Neuron (in vitro differentiated cells): ENCODE results near the gene CLDN18.

Source experiments
- H2AFZ ChIP-seq: one replicate; pipeline ENCODE4 v1.6.1; 2013; ENCODE audit warnings: low read depth, mild to moderate bottlenecking, inconsistent platforms, low read length, moderate library complexity
- H3K27me3 ChIP-seq: one replicate; pipeline ENCODE4 v1.6.1; 2013; ENCODE audit warnings: low read length; ENCODE audit not compliant: insufficient read depth
- H3K36me3 ChIP-seq: one replicate; pipeline ENCODE4 v1.6.1; 2013; ENCODE audit warnings: low read length; ENCODE audit not compliant: insufficient read depth
- H3K4me1 ChIP-seq: one replicate; pipeline ENCODE4 v1.6.1; 2013; ENCODE audit warnings: low read length; ENCODE audit not compliant: insufficient read depth
- H3K4me3 ChIP-seq: 2 replicates; pipeline ENCODE4 v1.5.1; 2013; ENCODE audit warnings: mild to moderate bottlenecking, low read length, moderate library complexity
- H3K9me3 ChIP-seq: one replicate; pipeline ENCODE4 v1.6.1; 2013; ENCODE audit warnings: low read length

CLDN18 gene

DNA sequence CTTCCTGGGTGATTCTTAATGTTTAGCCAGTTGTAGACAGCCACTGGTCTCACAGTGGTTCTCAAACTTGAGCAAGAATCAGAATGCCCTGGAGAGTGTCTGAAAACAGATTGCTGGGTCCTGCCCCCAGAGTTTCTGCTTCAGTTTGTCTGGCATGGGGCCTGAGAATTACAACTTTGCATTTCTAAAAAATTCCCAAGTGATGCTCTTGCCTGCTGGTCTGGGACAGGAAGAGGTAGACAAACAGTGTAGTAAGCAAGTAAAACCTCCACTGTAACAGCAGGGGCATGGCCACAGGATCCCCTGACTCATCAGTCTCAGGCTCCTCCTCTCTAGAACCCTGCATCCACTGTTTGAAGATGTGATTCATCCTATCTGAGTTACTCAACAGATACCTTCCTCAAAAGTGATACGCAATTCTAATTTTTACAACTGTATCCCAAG lies 69.0 kb downstream of the CLDN18 start:
- H3K4me3 ChIP-seq = no peak overlapping the region
- peaks cover 3% of the 10 kb centered on the region for H3K9me3 ChIP-seq
- H3K27me3 ChIP-seq = no peaks in the 10 kb centered on the region
- H3K36me3 ChIP-seq = peaks cover 52% of the 10 kb centered on the region
- no peaks in the 10 kb centered on the region for H3K4me1 ChIP-seq
- no peak overlapping the region for H2AFZ ChIP-seq

DNA sequence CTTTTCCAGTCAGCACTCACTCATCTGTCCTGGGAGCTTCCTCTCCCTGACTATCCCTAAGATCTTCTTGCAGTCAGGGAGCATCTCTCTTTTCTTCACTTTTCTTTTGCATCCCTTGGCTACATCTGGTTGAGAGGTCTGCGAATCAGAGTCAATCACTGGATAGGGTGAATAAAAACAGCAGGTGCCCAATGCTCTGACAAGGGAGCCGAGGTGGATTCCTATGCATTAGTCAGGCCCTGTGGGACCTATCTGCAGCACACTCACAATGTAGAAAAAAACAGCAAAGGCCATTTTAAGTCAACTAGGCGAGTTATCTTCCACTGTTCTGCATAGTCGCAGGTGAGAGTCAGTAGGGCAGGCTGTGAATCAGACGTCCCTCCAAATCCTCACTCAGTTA lies 69.9 kb downstream of the CLDN18 start:
- Histone ChIP-seq H3K27me3 (no peaks in the 10 kb centered on the region), H3K36me3 (peaks cover 59% of the 10 kb centered on the region), H3K9me3 (peaks cover 3% of the 10 kb centered on the region), H3K4me1 (no peaks in the 10 kb centered on the region), H2AFZ (no peak overlapping the region), H3K4me3 (no peak overlapping the region)

DNA sequence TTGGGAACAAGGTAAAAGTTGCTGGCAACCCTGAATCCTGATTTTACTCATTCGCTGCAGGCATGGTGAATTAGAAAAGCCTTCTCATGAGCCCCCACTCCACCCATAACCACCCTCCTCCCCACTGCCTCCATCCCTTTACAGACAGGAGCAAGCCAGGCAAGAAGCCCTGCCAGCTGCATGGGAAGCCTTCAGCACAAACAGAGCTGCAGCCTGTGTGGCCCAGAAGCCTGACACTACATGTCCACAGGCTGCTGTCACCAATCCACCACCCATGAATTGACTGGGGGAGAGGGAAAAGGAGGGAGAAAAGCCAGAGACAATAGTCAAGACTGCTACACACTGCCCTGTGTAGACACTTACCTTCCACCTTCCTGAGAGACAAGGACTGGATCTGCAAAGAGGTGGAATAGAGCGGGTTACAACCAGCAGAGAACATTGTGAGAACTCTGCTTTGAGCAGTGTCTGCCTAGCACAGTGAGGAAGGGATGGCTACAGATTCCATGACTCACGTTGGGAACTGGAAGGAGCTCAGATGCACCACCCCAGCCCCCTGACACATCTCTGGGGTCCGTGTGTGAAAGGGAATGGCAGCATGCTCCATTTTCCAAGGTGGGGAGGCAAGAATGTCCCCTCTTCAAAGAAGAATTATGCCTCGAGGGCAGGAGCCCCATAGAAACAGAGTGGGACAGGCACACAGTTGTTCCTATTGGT lies 71.6 kb downstream of the CLDN18 start:
- Histone ChIP-seq H3K4me3 (no peak overlapping the region), H3K36me3 (peaks cover 64% of the 10 kb centered on the region), H3K27me3 (no peaks in the 10 kb centered on the region), H2AFZ (no peak overlapping the region), H3K9me3 (peaks cover 4% of the 10 kb centered on the region), H3K4me1 (no peaks in the 10 kb centered on the region)

DNA sequence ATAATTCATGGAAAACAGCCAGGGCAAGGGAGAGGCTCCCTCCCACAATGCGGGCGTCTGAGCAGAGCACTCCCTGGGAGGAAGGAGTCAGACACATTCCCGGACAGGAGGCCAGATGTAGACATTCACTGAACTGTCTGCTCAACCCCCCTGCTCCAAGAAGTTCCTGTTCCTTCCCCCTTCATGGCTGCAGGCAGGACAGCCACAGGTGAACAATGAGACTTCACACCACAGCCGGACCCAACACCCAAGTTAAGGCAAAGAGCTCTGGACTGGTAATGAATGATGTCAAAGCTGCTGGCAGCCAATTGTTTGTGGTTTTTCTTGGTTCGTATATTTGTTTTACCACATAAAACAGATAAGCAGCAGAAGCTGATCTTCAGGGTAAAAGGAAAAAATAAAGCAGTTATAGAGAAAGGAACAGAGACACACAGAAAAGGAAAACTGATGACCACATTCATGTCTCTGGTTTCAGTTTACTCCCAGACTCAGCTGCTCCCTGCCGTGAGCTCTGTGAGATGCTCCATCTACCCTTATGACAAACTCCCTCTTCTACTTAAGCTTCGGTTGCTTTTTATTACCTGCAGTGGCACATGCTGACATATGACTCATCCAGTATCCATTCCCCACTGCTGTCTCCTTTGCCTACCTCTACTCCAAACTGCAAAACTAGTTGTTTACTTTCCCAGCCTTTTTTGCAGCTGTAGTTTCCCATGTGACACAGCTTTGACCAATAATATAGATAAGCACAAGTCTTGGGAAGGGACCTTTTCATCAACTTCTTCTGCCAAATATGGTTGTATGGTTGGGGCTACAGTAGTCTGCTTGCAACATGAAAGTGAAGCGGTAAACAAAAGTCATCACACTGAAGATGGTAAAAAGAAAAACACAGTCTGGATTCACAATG lies 72.4 kb downstream of the CLDN18 start:
- no peak overlapping the region for H3K4me3 ChIP-seq
- H3K27me3 ChIP-seq = no peaks in the 10 kb centered on the region
- H2AFZ ChIP-seq = no peak overlapping the region
- H3K9me3 ChIP-seq = peaks cover 7% of the 10 kb centered on the region
- peaks cover 67% of the 10 kb centered on the region for H3K36me3 ChIP-seq
- H3K4me1 ChIP-seq = no peaks in the 10 kb centered on the region

DNA sequence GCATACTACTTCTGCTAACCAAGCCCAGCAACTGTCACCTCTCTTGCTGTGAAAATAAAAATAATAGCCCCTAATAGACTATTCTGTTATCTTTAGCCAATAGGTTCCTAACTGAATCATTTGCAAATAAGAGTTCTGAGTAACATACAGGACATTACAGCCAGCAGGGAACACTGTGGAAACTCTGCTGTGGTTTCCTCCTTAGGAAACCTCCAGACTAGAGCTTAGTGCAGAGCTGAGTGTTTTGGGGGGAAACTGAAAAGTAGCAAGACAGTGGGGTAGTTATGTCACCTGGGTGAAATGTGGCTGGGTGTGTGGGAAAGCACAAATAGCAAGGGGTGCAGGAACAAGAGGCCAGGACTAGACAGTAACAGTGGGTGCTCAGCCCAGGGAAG lies 73.0 kb downstream of the CLDN18 start:
- Histone ChIP-seq H3K36me3 (peaks cover 69% of the 10 kb centered on the region), H3K4me3 (no peak overlapping the region), H2AFZ (no peak overlapping the region)

More for the DNA sequence above, 73.0 kb downstream of the CLDN18 start:
- Histone ChIP-seq H3K27me3 (no peaks in the 10 kb centered on the region), H3K9me3 (peaks cover 10% of the 10 kb centered on the region), H3K4me1 (no peaks in the 10 kb centered on the region)
